Measurements from ENCODE around the gene TTYH2.

Gene TTYH2

GRCh38 chr17:74194682-74195081 is 18.7 kb upstream of the TTYH2 start:
- no peak for DNase-seq

- no peak for DNase-seq
Measured at GRCh38 chr17:74196541-74197317, 16.6 kb upstream of the TTYH2 start.

GRCh38 chr17:74197801-74198200 is 15.6 kb upstream of the TTYH2 start:
- no peak for DNase-seq

- no peak for DNase-seq
Measured at GRCh38 chr17:74198694-74199093, 14.7 kb upstream of the TTYH2 start.

GRCh38 chr17:74199306-74200092 is 13.9 kb upstream of the TTYH2 start:
- DNase-seq = peak; percentile 33 to 43 (median 39)

- DNase-seq = no peak
Measured at GRCh38 chr17:74200112-74200511, 13.3 kb upstream of the TTYH2 start.

- DNase-seq = no peak
Measured at GRCh38 chr17:74201250-74201649, 12.1 kb upstream of the TTYH2 start.

GRCh38 chr17:74201948-74202347 is 11.4 kb upstream of the TTYH2 start:
- DNase-seq = no peak

- no peak for DNase-seq
Measured at GRCh38 chr17:74202938-74203337, 10.4 kb upstream of the TTYH2 start.

GRCh38 chr17:74203439-74204240 is 9.7 kb upstream of the TTYH2 start, which contains the start of gene RPL38:
RPL38 (plus strand) TSS chr17:74203678; CDS start chr17:74203956, 278 bp downstream.
- peak; percentile 85 to 99 (median 90) for DNase-seq

- no peak for DNase-seq
Measured at GRCh38 chr17:74204474-74204873, 8.9 kb upstream of the TTYH2 start.

- no peak for DNase-seq
Measured at GRCh38 chr17:74205274-74205673, 8.1 kb upstream of the TTYH2 start.

GRCh38 chr17:74206332-74206818 is 7.0 kb upstream of the TTYH2 start:
- DNase-seq = no peak

GRCh38 chr17:74210191-74211140 is 2.9 kb upstream of the TTYH2 start:
- peak; percentile 61 to 70 (median 66) for DNase-seq

- no peak for DNase-seq
Measured at GRCh38 chr17:74211141-74211911, 2.0 kb upstream of the TTYH2 start.

- DNase-seq = no peak
Measured at GRCh38 chr17:74211912-74212208, 1.5 kb upstream of the TTYH2 start.

- DNase-seq = no peak
Measured at GRCh38 chr17:74212209-74212912, 1.0 kb upstream of the TTYH2 start.

- DNase-seq = no peak
Measured at GRCh38 chr17:74213861-74214391, 555 bp downstream of the TTYH2 start.

GRCh38 chr17:74214484-74215341 is 1.3 kb downstream of the TTYH2 start:
- DNase-seq = no peak
